Neural progenitor cell (in vitro differentiated cells): ENCODE data around the gene CRIP1. TPM values are rescaled to one million over a fixed set of nuclear protein-coding genes. Genes with fewer than 3 reads are reported as not detected.

Experiments
- DNase-seq: peaks from one replicate; pipeline ENCODE4 v3.0.0-alpha.2; 2016; ENCODE audit warnings: low spot score
- H2AFZ ChIP-seq: fragments of 200-600 bp; sonication (generic); replicated peaks from 2 replicates; pipeline ENCODE4 v1.6.1; 2016; ENCODE audit warnings: antibody characterized with exemption
- H3F3A ChIP-seq: fragments of 200-600 bp; sonication (generic); 2 replicates; pipeline ENCODE4 v1.6.1; 2016; ENCODE audit warnings: antibody characterized with exemption, low read depth
- H3K27ac ChIP-seq: fragments of 200-600 bp; sonication (generic); 2 replicates; pipeline ENCODE4 v1.5.1; 2016; ENCODE audit warnings: mild to moderate bottlenecking
- H3K27me3 ChIP-seq: fragments of 200-600 bp; sonication (generic); 2 replicates; pipeline ENCODE4 v1.6.1; 2016; ENCODE audit warnings: mild to moderate bottlenecking, moderate library complexity
- H3K36me3 ChIP-seq: fragments of 200-600 bp; sonication (generic); 2 replicates; pipeline ENCODE4 v1.5.1; 2016
- H3K4me1 ChIP-seq: fragments of 200-600 bp; sonication (generic); 2 replicates; pipeline ENCODE4 v1.6.1; 2016; ENCODE audit warnings: mixed run types
- H3K4me2 ChIP-seq: fragments of 200-600 bp; sonication (generic); 2 replicates; pipeline ENCODE4 v1.6.1; 2016
- H3K4me3 ChIP-seq: fragments of 200-600 bp; sonication (generic); 2 replicates; pipeline ENCODE4 v1.5.1; 2016
- H3K79me2 ChIP-seq: fragments of 200-600 bp; sonication (generic); 2 replicates; pipeline ENCODE4 v1.6.1; 2016; ENCODE audit warnings: low read depth
- H3K9ac ChIP-seq: fragments of 200-600 bp; sonication (generic); 2 replicates; pipeline ENCODE4 v1.6.1; 2016
- H3K9me3 ChIP-seq: fragments of 200-600 bp; sonication (generic); 2 replicates; pipeline ENCODE4 v1.5.1; 2016; ENCODE audit warnings: low read depth
- H4K20me1 ChIP-seq: fragments of 200-600 bp; sonication (generic); 2 replicates; pipeline ENCODE4 v1.6.1; 2016; ENCODE audit warnings: low read depth
- H3K27ac Mint-ChIP-seq: 3 replicates; pipeline ENCODE4 v1.8.0; 2021; ENCODE audit warnings: mixed read lengths
- H3K27me3 Mint-ChIP-seq: 2 replicates; pipeline ENCODE4 v1.8.0; 2022; ENCODE audit warnings: low read depth, mild to moderate bottlenecking, inconsistent platforms, moderate library complexity, mixed read lengths; ENCODE audit not compliant: insufficient read depth
- H3K36me3 Mint-ChIP-seq: 3 replicates; pipeline ENCODE4 v1.8.0; 2021; ENCODE audit warnings: mixed read lengths
- H3K4me1 Mint-ChIP-seq: 3 replicates; pipeline ENCODE4 v1.8.0; 2021; ENCODE audit warnings: mixed read lengths
- H3K4me3 Mint-ChIP-seq: 3 replicates; pipeline ENCODE4 v1.8.0; 2021; ENCODE audit warnings: mild to moderate bottlenecking, moderate library complexity, mixed read lengths
- H3K9me3 Mint-ChIP-seq: 3 replicates; pipeline ENCODE4 v1.8.0; 2020; ENCODE audit warnings: mixed read lengths
- CTCF ChIP-seq: fragments of 200-600 bp; sonication (generic); IDR thresholded peaks from 2 replicates; pipeline ENCODE4 v1.5.1; 2017; ENCODE audit warnings: antibody characterized with exemption, mild to moderate bottlenecking
- EZH2 ChIP-seq: fragments of 200-600 bp; sonication (generic); IDR thresholded peaks from 2 replicates; pipeline ENCODE4 v1.6.1; 2017; ENCODE audit warnings: antibody characterized with exemption, mild to moderate bottlenecking, moderate library complexity
- EZH2phosphoT487 ChIP-seq: fragments of 200-600 bp; sonication (generic); IDR thresholded peaks from 2 replicates; pipeline ENCODE4 v1.6.1; 2017; ENCODE audit warnings: antibody characterized with exemption
- total RNA-seq: library from RNA; depleted of rRNA; stranded (reverse); fragments of >200 nt; gene quantifications from 2 replicates; pipeline ENCODE4 v1.2.3, GENCODE V29; 2015; ENCODE audit warnings: low replicate concordance

Gene CRIP1
- total RNA-seq, 1 donor from 2014 or later: not detected

GRCh38 chr14:105537580-105538474 is 51.1 kb downstream of the CRIP1 start:
- TF ChIP-seq EZH2phosphoT487 (no peak), CTCF (peak; percentile 73), EZH2 (no peak)
- H3K4me2 ChIP-seq: no peak overlapping the region
- no peaks in the 10 kb centered on the region for H3K4me1 ChIP-seq
- H3K4me1 Mint-ChIP-seq: peaks cover 3% of the 10 kb centered on the region
- H3K9ac ChIP-seq: no peak overlapping the region
- no peaks in the 10 kb centered on the region for H3K9me3 Mint-ChIP-seq
- no peak overlapping the region for H3K4me3 Mint-ChIP-seq
- H3K27ac ChIP-seq: no peak overlapping the region
- H4K20me1 ChIP-seq: no peaks in the 10 kb centered on the region
- no peak overlapping the region for H3K4me3 ChIP-seq
- no peaks in the 10 kb centered on the region for H3K79me2 ChIP-seq
- H3K36me3 ChIP-seq: no peaks in the 10 kb centered on the region
- no peak overlapping the region for H3K27ac Mint-ChIP-seq
- no peaks in the 10 kb centered on the region for H3F3A ChIP-seq
- H3K9me3 ChIP-seq: peaks cover 1% of the 10 kb centered on the region
- no peaks in the 10 kb centered on the region for H3K36me3 Mint-ChIP-seq
- peak; percentile 40 for DNase-seq
- H3K27me3 ChIP-seq: peaks cover 27% of the 10 kb centered on the region
- no peak overlapping the region for H2AFZ ChIP-seq
- H3K27me3 Mint-ChIP-seq: peaks cover 34% of the 10 kb centered on the region

Other genes with a start within 250 kb of the CRIP1 start
- 9.0 and 15.0 TPM in 2 replicates for gene BTBD6, start 238.4 kb upstream of the CRIP1 start, total RNA-seq
- gene BRF1, start 185.9 kb upstream of the CRIP1 start, total RNA-seq: 16.9 and 40.5 TPM in 2 replicates
- 22.5 and 41.2 TPM in 2 replicates for gene PACS2, start 172.1 kb upstream of the CRIP1 start, total RNA-seq
- gene TEX22, start 88.3 kb upstream of the CRIP1 start, total RNA-seq: 0.84 TPM in 1 of 2 replicates, not detected in the other
- 59.8 and 117 TPM in 2 replicates for gene MTA1, start 67.1 kb upstream of the CRIP1 start, total RNA-seq
- 0.30 and 3.5 TPM in 2 replicates for gene CRIP2, start 12.1 kb upstream of the CRIP1 start, total RNA-seq
- gene TEDC1, start 4.4 kb downstream of the CRIP1 start, total RNA-seq: 3.6 and 25.0 TPM in 2 replicates
- gene TMEM121, start 39.7 kb downstream of the CRIP1 start, total RNA-seq: 0.90 and 3.6 TPM in 2 replicates